Small intestine (tissue), 16 donors: Measurements from ENCODE around the gene PFKFB1. TPM values are rescaled to one million over a fixed set of nuclear protein-coding genes. Genes with fewer than 3 reads are reported as not detected.

ENCODE experiments used
- DNase-seq, 2 donors: peaks; one replicate each; pipeline versions ENCODE4 v3.0.0 to v3.0.0-alpha.2; 2013
- FAIRE-seq: peaks from 2 replicates; lab custom pipeline; 2012; peaks lifted over from hg19 to GRCh38; lab: Jason Lieb, UNC
- H3K27ac ChIP-seq, 3 donors: one replicate each; pipeline ENCODE4 v1.5.1; 2013; ENCODE audit warnings: low read length in 2 of 3, mild to moderate bottlenecking in 2 of 3, control low read depth in 1 of 3, inconsistent platforms in 1 of 3, low read depth in 1 of 3, moderate library complexity in 1 of 3
- H3K27me3 ChIP-seq, 3 donors: one replicate each; pipeline ENCODE4 v1.6.1; 2013; ENCODE audit warnings: low read length in 3 of 3, inconsistent platforms in 1 of 3; ENCODE audit not compliant: control insufficient read depth in 3 of 3, insufficient read depth in 3 of 3
- H3K36me3 ChIP-seq, 3 donors: one replicate each; pipeline ENCODE4 v1.6.1; 2013; ENCODE audit warnings: low read length in 3 of 3, inconsistent platforms in 1 of 3, low read depth in 1 of 3, mild to moderate bottlenecking in 1 of 3, moderate library complexity in 1 of 3; ENCODE audit not compliant: control insufficient read depth in 3 of 3, insufficient read depth in 2 of 3
- H3K4me1 ChIP-seq, 3 donors: one replicate each; pipeline ENCODE4 v1.6.1; 2013; ENCODE audit warnings: low read length in 2 of 3, inconsistent platforms in 1 of 3, low read depth in 1 of 3, mild to moderate bottlenecking in 1 of 3, moderate library complexity in 1 of 3; ENCODE audit not compliant: control insufficient read depth in 3 of 3, insufficient read depth in 2 of 3
- H3K4me3 ChIP-seq, 3 donors: one replicate each; pipeline ENCODE4 v1.5.1; 2013; ENCODE audit warnings: low read length in 3 of 3, control low read depth in 1 of 3, inconsistent platforms in 1 of 3, low read depth in 1 of 3, mild to moderate bottlenecking in 1 of 3, moderate library complexity in 1 of 3
- H3K9me3 ChIP-seq, 2 donors: one replicate each; pipeline ENCODE4 v1.6.1; 2013; ENCODE audit warnings: low read depth in 1 of 2, low read length in 1 of 2; ENCODE audit not compliant: control insufficient read depth in 2 of 2, insufficient read depth in 1 of 2
- WGBS, 3 donors: extraction: QIAGEN DNeasy Blood & Tissue Kit; methylation state at CpG; one replicate each; pipeline ENCODE4 v1.1.7; 2013; 5-methylcytosine and 5-hydroxymethylcytosine counted together
- long read RNA-seq, 10 donors: transcript quantifications; one replicate each; lab custom pipeline, GENCODE V29; 2026
- polyA plus RNA-seq, 4 donors: library from polyadenylated mRNA; stranded (reverse) in 3 of 4; unstranded in 1 of 4; fragments of 200-250 nt in 3 of 4; fragments of 120-200 nt in 1 of 4; gene quantifications; one replicate each; pipeline versions ENCODE4 v1.2.1 to v1.2.3, GENCODE V29; 2013
- donor health status: healthy with polysubstance abuse.
- donor health status: control.
- donor health status: control.
- donor health status: Bipolar disorder and iron deficiency.
- donor health status: healthy.

The PFKFB1 gene
- polyA plus RNA-seq, result under 1 TPM in 2 of 4 donors, not detected in 2; 0.36 to 0.41 TPM
- long read RNA-seq, donor 1, result 0 reads
- long read RNA-seq, donor 2, result 0 reads
- long read RNA-seq, donor 3, result 0 reads
- long read RNA-seq, donor 4, result 0 reads
- long read RNA-seq, donor 5, result 0 reads
- long read RNA-seq, donor 6, result 0 reads
- long read RNA-seq, donor 7, result 0 reads
- long read RNA-seq, donor 8, result 0 reads
- long read RNA-seq, donor 9, result 0 reads
- long read RNA-seq, donor 10, result 0 reads

GRCh38 chrX:54994099-54994498, at the start of gene PFKFB1:
Gene PFKFB1, minus strand, starts transcription at chrX:54994188. Its CDS starts 181 bp downstream, at chrX:54994007.
- no peaks in the 10 kb centered on the region for H3K4me1 ChIP-seq
- peaks cover 0 to 3% (median 0%) of the 10 kb centered on the region in 3 donors for H3K27me3 ChIP-seq
- H3K9me3 ChIP-seq, result no peaks in the 10 kb centered on the region
- H3K36me3 ChIP-seq, result no peaks in the 10 kb centered on the region
- peak in 1 of 2 donors; percentile 7 for DNase-seq
- 52 to 87% (median 78%) methylated on average over 2 of the region's 2 CpGs for WGBS, 3 donors
- FAIRE-seq, result no peak
- H3K27ac ChIP-seq, result no peak within 1 kb of the TSS
- H3K4me3 ChIP-seq, result no peak within 1 kb of the TSS

GRCh38 chrX:55041514-55041913, 47.5 kb upstream of the PFKFB1 start:
- Histone ChIP-seq H3K9me3 (no peaks in the 10 kb centered on the region), H3K4me3 (no peak overlapping the region), H3K27me3 (no peaks in the 10 kb centered on the region), H3K27ac (no peak overlapping the region), H3K4me1 (no peaks in the 10 kb centered on the region), H3K36me3 (no peaks in the 10 kb centered on the region)
- no peak for DNase-seq
- no peak for FAIRE-seq
- 93 to 99% (median 98%) methylated on average over 6 of the region's 6 CpGs for WGBS, 3 donors

GRCh38 chrX:55039471-55039870, 45.5 kb upstream of the PFKFB1 start:
- H3K36me3 ChIP-seq, result no peaks in the 10 kb centered on the region
- no peaks in the 10 kb centered on the region for H3K9me3 ChIP-seq
- FAIRE-seq, result no peak
- H3K4me1 ChIP-seq, result no peaks in the 10 kb centered on the region
- DNase-seq, result no peak
- WGBS, 3 donors, result 79 to 83% (median 80%) methylated on average over 3 of the region's 3 CpGs
- no peak overlapping the region for H3K4me3 ChIP-seq
- H3K27ac ChIP-seq, result no peak overlapping the region
- H3K27me3 ChIP-seq, result no peaks in the 10 kb centered on the region

- FAIRE-seq (no peak), DNase-seq (peak in 1 of 2 donors; percentile 1)
- H3K27ac ChIP-seq, result no peak overlapping the region
- no peak overlapping the region for H3K4me3 ChIP-seq
- no peaks in the 10 kb centered on the region for H3K4me1 ChIP-seq
- no peaks in the 10 kb centered on the region for H3K9me3 ChIP-seq
- WGBS, 3 donors, result 62 to 88% (median 87%) methylated on average over 2 of the region's 2 CpGs
- H3K36me3 ChIP-seq, result no peaks in the 10 kb centered on the region
- no peaks in the 10 kb centered on the region for H3K27me3 ChIP-seq
These were observed 39.4 kb upstream of the PFKFB1 start for GRCh38 chrX:55033429-55033828.

- H3K4me1 ChIP-seq, result no peaks in the 10 kb centered on the region
- no peaks in the 10 kb centered on the region for H3K36me3 ChIP-seq
- H3K27ac ChIP-seq, result no peak within 1 kb of the TSS
- FAIRE-seq (no peak), DNase-seq (no peak)
- no peak within 1 kb of the TSS for H3K4me3 ChIP-seq
- H3K27me3 ChIP-seq, result no peaks in the 10 kb centered on the region
- no peaks in the 10 kb centered on the region for H3K9me3 ChIP-seq
- 59 to 70% (median 64%) methylated on average over 7 of the region's 7 CpGs for WGBS, 3 donors
These were observed 36.5 kb upstream of the PFKFB1 start, which contains the start of gene ALAS2 for GRCh38 chrX:55030271-55031205. Gene ALAS2, minus strand, starts transcription at chrX:55030977. Its CDS starts 4,977 bp downstream, at chrX:55026000.

GRCh38 chrX:55029291-55029690, 35.3 kb upstream of the PFKFB1 start:
- H3K9me3 ChIP-seq, result no peaks in the 10 kb centered on the region
- no peaks in the 10 kb centered on the region for H3K36me3 ChIP-seq
- no peak overlapping the region for H3K27ac ChIP-seq
- H3K4me3 ChIP-seq, result no peak overlapping the region
- no peaks in the 10 kb centered on the region for H3K4me1 ChIP-seq
- FAIRE-seq (no peak), DNase-seq (no peak)
- 65 to 86% (median 82%) methylated on average over 2 of the region's 2 CpGs for WGBS, 3 donors
- no peaks in the 10 kb centered on the region for H3K27me3 ChIP-seq

- Histone ChIP-seq H3K4me1 (no peaks in the 10 kb centered on the region), H3K36me3 (no peaks in the 10 kb centered on the region), H3K27ac (no peak overlapping the region), H3K27me3 (no peaks in the 10 kb centered on the region), H3K9me3 (no peaks in the 10 kb centered on the region), H3K4me3 (no peak overlapping the region)
- FAIRE-seq (no peak), DNase-seq (no peak)
These were observed 34.6 kb upstream of the PFKFB1 start for GRCh38 chrX:55028611-55029010.

- WGBS, 3 donors, result 67 to 83% (median 76%) methylated on average over 4 of the region's 4 CpGs
- Histone ChIP-seq H3K9me3 (no peaks in the 10 kb centered on the region), H3K27me3 (no peaks in the 10 kb centered on the region), H3K4me3 (no peak overlapping the region), H3K27ac (no peak overlapping the region), H3K36me3 (no peaks in the 10 kb centered on the region), H3K4me1 (no peaks in the 10 kb centered on the region)
- no peak for DNase-seq
- no peak for FAIRE-seq
These were observed 34.1 kb upstream of the PFKFB1 start for GRCh38 chrX:55028040-55028439.
